Central memory CD4-positive, alpha-beta T cell (primary cell): Measurements from ENCODE around the gene CAPZB.
"Not testable (repeated sequence)": the region's sequence is repeated elsewhere in the genome, so short reads cannot be mapped to it uniquely, and the experiment has no call there.

Source experiments
- DNase-seq: peaks from one replicate; pipeline ENCODE4 v3.0.0; 2022

The CAPZB gene

DNA sequence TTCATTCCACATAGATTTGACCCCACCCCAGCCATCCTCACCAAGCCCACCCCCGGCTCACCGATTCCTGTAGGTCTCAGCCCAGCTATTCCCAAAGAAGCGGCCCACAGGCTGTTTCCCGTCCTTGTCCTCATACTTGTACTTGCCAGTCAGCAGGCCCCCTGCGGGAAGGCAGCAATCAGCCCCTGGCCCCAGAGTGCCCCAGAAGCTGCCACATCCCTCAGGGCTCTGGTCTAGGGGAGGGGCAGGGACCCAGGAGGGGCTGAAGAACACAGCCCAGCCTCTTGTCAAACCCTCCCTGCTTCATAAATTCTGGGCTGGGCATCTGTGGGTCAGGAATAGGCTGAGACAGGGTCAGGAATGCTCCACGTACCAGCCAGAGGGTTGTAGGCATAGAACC is 178.4 kb downstream of the CAPZB start:
- no peak for DNase-seq

DNA sequence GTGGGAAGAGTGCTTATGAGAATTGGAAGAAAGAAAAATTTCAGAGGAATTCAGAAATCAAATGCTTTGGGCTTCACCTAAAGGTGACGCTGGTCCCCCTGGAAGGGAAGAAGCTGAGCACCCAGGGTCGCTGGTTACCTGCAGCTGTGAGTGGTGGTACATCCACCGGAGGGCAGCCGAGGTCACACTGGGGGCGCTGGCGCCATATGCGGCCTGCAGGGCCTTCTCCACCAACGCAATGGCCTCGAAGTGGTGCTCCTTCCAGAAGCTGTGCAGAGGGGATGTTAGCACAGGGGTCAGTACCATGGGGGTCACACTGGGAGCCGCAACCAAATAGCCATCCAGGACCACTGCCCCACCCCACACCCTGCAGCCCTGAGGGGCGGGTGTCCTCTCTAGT is 179.5 kb downstream of the CAPZB start:
- no peak for DNase-seq

DNA sequence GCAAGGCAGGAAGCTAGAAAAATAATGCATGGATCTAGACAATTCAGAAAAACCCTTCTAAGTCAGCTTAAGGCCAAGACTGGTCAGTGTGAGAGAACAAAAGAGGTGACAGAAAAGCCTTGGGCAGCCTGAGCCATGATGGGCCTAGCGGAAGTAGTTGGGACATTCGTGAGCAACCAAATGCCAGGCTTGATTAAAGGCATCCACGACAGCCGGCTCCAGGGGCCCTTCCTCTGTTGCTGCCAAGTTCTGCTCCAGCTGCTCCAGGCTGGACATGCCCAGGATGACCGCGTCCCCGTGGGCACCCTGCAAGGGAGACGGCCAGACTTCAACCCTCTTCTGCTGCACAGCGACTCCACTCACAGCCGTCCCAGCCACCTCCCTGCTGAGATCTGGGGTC is 181.3 kb downstream of the CAPZB start:
- not testable (repeated sequence) for DNase-seq

DNA sequence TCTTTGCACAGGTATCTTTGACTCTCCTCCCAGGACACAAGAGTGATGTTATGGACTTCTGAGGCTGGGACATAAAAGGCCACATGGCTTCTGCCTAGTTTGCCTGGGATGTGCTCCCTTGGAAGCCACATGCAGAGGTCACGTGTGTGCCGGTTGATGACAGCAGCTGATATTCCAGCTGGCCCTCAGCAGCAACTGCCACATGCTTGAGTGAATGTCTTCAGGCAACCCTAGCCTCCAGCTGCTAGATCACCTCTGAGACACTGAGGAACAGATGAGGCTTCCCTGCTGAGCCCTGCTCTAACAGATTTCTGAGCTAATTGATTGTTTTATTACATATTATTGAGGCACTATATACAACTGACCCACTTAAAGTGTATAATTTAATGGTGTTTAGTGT is 185.1 kb downstream of the CAPZB start:
- DNase-seq: no peak

DNA sequence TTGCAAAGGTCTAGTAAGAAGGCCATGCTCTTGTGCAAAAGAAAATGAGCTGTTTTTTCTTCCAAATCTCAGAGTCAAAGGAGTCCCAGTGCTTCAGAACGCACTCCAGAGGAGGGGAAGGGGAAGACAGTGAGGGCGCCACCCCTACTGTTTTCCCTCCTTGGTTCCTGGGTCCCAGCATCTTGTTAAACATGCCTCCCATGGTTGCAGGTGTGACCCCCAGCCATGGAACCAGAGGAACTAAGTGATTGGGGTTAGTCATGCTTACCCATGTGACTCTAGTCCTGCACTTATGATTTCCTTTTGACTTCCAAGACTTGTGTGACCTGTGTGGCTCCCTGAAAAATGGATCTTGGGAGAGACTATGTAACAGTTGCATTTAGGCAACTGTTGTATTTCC is 190.7 kb downstream of the CAPZB start:
- no peak for DNase-seq

DNA sequence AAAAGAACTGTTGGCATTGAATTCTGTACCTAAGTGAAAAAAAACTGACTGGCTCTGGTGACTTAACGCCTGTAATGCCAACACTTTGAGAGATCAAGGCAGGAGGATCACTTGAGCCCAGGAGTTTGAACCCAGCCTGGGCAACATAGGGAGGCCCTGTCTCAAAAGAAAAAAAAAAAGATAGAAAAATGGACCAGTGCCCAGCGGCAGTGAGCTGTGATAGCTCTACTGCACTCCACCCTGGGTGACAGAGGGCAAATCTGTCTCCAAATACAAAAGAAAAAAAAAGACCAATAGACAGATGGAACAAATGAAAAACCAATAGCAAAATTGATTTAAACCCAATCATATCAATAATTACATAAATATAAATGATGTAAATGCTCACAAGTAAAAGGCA is 196.1 kb downstream of the CAPZB start:
- no peak for DNase-seq
